Embryonic facial prominence (tissue), 1 donor: Measurements from ENCODE around the gene JMJD1C.
"Not testable (repeated sequence)": the region's sequence is repeated elsewhere in the genome, so short reads cannot be mapped to it uniquely, and the experiment has no call there.

Experiments
- DNase-seq: peaks from one replicate; pipeline ENCODE4 v3.0.0-alpha.2; 2016; ENCODE audit errors: extremely low spot score

Gene JMJD1C

GRCh38 chr10:63262430-63263073 lies 203.2 kb downstream of the JMJD1C start:
- no peak for DNase-seq

GRCh38 chr10:63261496-63261895 lies 204.3 kb downstream of the JMJD1C start:
- no peak for DNase-seq

- no peak for DNase-seq
Observed at GRCh38 chr10:63260860-63261251, 204.9 kb downstream of the JMJD1C start.

- no peak for DNase-seq
Observed at GRCh38 chr10:63260103-63260859, 205.5 kb downstream of the JMJD1C start.

DNA sequence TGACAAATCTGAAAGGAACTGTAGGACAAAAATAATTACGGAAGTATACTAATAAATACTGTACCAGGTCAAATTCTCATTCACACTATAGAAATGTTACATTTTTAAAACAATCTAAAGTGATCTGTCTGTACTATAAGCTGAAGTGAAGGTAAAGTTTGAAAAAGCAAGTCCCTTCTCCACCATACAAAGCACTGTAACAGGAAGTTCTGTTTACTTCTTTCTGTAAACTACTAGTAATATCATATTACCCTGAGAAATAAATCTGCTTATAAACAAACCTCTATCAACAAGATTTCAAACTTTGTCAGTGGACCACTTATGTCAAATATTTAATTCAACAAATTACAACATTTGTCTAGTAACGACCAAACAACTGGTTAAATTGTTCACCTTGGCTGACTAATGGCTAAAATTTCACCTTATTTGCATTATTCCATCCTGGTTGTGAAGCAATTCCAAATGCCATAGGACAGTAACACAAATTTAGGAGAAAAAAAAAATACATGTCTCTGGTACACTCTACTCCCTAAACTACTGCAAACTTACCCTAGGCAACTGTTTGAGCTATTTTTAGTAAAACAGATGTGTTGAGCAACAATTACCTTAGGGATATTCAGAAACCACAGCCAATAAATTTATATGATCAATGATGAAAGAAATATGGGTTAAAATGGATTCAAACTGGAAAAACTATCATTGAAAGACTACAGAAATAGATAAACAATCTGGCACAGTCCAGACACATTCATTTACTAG lies 206.7 kb downstream of the JMJD1C start:
- no peak for DNase-seq

GRCh38 chr10:63257778-63258177 lies 208.0 kb downstream of the JMJD1C start:
- DNase-seq, result no peak

DNA sequence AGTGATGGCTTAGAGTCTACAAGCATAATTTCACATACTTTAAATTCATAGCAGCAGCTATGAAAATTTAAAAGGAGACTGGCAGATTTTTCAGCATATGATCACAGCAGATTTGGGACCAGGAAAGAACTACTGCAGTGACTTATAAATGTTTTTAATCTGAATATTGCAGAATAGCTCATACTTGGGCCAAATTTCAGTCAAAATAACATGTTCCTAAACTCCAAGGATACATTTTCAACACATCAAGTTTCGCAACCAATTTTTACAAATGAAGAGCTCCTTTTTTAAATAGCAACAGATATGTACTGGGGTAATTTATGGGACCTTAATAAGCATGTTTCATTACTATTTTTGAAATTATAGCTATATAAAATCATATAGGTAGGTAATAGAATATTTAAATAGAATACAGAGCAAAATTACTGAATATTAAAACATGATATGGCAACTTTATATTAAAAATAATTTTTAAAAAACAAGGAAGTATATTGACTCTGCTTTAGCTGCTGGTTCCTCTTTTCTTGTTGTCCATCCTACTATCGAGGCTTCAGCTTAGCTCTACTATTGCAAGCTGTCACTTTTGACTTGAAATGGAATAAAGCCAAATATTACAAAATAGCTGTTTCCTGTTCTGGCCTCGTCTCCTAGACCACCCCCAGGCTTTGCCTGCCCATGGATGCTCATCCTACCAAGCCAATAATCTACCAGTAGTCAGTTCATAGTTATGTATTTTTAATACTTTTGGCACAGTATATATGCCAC lies 209.6 kb downstream of the JMJD1C start:
- no peak for DNase-seq

- no peak for DNase-seq
Observed at GRCh38 chr10:63255316-63255715, 210.5 kb downstream of the JMJD1C start.

DNA sequence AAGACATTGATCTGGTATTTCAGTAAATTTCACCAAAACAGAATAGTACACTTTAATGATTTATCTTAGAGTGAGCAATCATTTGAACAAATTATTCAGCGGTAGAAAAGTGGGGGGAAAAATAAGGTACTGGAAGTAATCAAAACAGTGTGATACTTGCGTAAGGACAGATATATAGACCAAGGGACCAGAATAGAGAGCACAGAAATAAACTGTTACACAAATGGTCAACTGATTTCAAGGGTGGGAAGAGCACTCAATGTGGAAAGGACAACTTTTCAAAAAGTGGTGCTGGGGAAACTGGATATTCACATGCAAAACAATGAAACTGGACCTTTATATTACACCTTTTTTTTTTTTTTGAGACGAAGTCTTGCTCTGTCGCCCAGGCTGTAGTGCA lies 212.7 kb downstream of the JMJD1C start:
- no peak for DNase-seq

DNA sequence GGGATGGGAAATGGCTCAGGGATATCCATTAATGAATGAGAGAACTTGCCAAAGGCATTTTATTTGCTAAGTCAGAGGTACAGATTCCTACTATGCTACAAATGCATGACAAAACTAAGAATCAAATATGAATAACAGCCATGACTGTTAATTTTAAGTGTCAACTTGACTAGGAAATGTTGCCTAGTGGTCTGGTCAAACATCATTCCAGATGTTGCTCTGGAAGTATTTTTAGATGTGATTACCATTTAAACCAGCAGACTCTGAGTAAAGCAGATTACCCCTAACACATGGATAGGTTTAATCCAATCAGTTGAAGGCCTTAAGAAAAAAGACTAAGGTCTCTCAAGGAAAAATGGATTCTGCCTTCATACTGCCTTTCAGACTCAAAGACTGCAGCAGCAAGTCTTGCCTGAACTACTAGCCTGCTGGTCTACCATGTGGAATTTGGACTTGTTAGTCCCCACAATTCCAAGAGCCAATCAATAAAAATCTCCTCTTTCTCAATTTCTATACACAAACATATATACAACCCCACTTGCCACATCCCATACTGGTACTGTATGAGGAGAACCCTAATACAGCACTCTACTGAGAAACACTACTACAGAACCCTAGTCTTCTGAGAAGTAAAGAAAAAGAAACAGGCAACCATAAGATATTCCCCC lies 213.5 kb downstream of the JMJD1C start:
- DNase-seq, result no peak

DNA sequence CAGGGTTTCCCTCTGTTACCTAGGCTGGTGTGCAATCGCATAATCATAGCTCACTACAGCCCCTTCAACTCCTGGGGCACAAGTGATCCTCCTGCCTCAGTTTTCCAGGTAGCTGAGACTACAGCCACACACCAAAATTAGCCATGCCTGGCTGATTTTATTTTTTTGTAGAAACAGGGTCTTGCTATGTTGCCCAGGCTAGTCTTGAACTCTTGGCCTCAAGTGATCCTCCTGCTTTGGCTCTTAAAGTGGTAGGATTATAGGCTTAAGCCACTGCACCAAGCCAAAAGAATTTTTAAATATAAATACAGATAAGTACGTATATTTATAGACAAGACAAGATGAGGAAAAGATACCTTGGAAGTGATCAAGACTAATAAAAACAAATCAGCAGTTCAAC lies 215.7 kb downstream of the JMJD1C start:
- no peak for DNase-seq

DNA sequence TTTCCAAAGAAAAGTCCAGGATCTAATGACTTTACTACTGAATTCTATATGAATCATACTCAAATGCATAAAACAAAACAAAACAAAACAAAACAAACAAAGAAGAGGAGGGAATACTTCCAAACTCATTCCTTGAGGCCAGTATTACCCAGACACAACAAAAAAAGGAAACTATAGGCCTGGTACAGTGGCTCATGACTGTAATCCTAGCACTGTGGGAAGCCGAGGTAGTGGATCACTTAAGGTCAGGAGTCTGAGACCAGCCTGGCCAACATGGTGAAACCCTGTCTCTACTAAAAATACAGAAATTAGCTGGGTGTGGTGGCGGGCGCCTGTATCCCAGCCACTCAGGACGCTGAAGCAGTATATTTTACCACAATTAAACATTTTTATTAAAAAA lies 218.0 kb downstream of the JMJD1C start:
- no peak for DNase-seq

DNA sequence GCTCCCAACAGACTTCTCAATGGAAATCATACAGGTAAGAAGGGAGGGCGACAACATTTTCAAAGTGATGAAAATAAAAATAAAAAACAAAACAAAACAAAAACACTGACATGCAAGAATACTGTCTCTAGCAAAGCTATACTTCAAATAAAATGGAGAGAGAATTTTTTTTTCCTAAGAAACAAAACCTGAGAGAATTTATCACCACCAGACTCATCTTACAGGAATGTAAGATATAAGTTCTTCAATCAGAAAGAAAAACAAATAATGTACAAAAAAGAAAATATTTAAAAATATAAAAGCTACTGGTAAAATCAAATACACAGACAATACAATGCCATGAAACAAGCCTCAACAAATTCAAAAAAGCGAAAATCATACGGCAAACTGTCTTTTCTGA lies 219.4 kb downstream of the JMJD1C start:
- no peak for DNase-seq

DNA sequence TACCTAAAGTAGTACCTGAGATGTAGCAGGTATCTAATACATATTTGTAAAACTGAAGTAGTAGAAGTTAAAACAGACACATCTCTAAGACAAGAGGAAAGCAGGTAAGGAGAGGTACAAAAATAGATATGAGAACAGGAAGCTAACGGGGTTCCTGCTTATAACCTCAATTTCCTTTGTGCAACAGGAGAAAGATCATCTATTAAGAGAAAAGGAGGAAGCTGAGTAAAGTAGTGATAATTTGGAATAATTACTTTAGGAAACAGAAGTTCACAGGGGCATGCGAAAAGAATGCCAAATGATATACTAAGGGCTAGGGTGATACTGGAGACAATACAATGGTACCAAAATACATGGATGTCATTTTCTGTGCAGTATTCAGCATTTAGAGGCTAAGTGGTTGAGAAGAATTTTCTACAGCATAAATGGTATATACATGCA lies 223.9 kb downstream of the JMJD1C start:
- DNase-seq, result no peak

- no peak for DNase-seq
Observed at GRCh38 chr10:63240807-63241206, 225.0 kb downstream of the JMJD1C start.

DNA sequence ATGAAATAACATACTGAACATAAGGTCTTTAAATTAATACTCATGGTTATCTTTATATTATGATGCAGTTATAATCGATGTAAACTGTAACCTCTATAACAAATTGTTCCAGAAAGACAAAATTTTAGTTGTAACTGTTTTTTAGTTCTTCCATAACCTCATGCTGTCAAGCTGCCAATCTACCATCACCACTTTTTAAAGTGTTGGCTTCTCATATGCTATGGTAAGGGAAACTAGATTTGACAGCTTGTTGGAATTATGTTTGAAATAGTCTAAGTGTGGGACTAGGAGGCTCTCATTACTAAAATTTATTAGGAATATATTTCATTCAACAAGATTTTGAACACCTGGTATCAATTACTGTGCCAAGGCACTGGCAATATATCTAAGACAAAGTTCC lies 227.3 kb downstream of the JMJD1C start:
- no peak for DNase-seq

DNA sequence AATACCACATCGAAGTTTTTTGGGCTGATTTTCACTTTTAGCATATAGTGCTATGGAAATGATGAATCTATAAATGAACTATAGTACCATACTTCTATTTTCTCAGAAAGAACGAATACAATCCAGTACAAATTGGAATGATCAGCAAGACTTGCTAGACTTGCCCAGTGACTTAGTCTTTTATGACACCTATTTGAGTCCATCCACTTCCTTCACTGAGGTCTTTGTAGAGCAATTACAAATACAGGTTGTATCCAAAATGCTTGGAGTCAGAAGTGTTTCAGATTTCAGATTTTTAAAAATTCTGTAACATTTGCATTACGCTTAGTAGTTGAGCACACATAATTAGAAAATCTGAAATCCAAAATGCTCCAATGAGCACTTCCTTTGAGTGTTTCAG lies 228.4 kb downstream of the JMJD1C start:
- DNase-seq, result no peak

DNA sequence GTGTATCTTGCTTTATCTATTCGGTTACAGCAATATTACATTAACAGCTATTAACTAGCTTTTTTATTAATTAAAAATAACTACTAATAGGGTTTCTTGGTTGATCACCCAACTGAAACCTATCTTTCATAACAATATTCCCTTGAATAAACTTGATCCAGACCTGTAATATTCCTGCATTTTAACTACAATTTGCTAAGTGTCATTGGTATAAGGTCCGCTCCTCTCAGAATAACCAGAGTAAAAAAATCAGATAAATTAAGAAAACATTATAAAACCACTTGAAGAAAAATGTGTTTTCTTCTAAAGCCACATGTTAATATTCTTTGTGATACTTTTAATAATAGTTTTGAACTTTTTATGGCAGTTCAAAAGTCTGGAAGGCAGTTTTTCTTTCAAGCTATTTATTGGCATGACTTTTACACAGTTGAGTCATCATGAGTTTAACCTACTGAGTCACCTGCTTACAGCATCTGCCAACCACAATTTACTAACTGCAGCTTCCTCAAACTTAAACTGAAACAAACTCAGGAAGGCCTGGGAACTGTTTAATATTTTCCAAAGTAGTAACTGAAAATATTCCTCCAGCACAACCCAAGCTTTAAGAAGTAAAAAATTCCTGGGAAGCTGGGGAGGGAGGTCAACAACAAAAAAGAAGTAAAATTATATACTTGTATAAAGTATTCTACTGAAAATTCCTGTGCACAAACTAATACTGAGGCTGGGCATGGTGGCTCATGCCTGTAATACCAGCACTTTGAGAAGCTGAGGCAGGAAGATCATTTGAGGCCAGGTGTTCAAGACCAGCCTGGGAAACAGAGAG lies 229.5 kb downstream of the JMJD1C start:
- DNase-seq, result no peak

DNA sequence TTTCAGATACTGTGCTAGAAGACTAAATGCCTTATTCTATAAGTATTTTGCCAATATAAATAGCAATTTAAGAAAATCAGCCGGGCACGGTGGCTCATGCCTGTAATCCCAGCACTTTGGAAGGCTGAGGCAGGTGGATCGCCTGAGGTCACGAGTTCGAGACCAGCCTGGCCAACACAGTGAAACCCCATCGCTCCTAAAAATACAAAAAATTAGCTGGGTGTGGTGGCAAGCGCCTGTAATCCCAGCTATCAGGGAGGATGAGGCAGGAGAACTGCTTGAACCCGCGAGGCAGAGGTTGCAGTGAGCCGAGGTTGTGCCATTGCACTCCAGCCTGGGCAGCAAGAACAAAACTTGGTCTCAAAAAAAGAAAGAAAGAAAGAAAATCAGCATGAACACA lies 230.6 kb downstream of the JMJD1C start:
- DNase-seq, result not testable (repeated sequence)

DNA sequence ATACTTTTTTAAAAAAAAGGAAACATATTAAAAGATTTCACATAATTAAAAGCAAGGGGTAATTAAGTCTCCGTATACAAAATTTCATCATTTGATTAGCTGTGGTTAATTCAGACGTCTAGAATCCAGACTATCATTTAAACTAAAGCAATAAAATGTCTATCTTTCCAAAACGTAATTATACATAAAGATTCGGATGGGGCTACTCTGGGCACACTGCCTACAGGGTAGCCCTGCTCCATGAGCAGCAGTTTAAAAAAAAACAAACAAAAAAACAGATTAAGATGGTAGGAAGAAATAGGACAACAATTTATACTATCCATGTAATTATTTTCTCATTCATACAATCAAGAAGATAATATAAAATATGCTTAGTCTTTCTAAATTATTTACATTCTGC lies 236.6 kb downstream of the JMJD1C start:
- no peak for DNase-seq

GRCh38 chr10:63228237-63228636 lies 237.5 kb downstream of the JMJD1C start:
- DNase-seq, result no peak
